H1 (cell line): ENCODE measurements around the gene CHSY3. TPM values are rescaled to one million over a fixed set of nuclear protein-coding genes. Genes with fewer than 3 reads are reported as not detected.

ENCODE experiments used
- BACH1 ChIP-seq: IDR thresholded peaks from 2 replicates; pipeline ENCODE4 v1.6.1; 2012; ENCODE audit warnings: low read length, improper control_type of control experiment
- CBX8 ChIP-seq: fragments of 300-800, 300-1000 bp; sonication (generic); IDR thresholded peaks from 2 replicates; pipeline ENCODE4 v1.7.1; 2016; ENCODE audit warnings: low read depth, low read length, borderline replicate concordance
- CTBP2 ChIP-seq: IDR thresholded peaks from 2 replicates; pipeline ENCODE4 v1.7.0; 2011; ENCODE audit warnings: borderline replicate concordance, mild to moderate bottlenecking, moderate library complexity, mixed read lengths, low read length; ENCODE audit not compliant: insufficient read depth, insufficient read length
- EP300 ChIP-seq, 2 experiments: IDR thresholded peaks; 1 replicate in 1 of 2; 2 replicates in 1 of 2; pipeline ENCODE4 v1.6.1; 2011 to 2012; ENCODE audit warnings: low read depth in 2 of 2, low read length in 2 of 2, mild to moderate bottlenecking in 2 of 2, borderline replicate concordance in 1 of 2, inconsistent platforms in 1 of 2, moderate library complexity in 1 of 2
- EZH2 ChIP-seq: fragments of 200-600 bp; sonication (generic); IDR thresholded peaks from 2 replicates; pipeline ENCODE4 v1.7.1; 2012; ENCODE audit warnings: low read depth, mild to moderate bottlenecking, moderate library complexity, low read length, inconsistent platforms; ENCODE audit not compliant: severe bottlenecking
- FOSL1 ChIP-seq: IDR thresholded peaks from 2 replicates; pipeline ENCODE4 v1.6.1; 2011; ENCODE audit warnings: mild to moderate bottlenecking, low read depth, low read length, moderate library complexity; ENCODE audit not compliant: insufficient read depth
- GTF2F1 ChIP-seq: IDR thresholded peaks from 2 replicates; pipeline ENCODE4 v1.6.1; 2012; ENCODE audit warnings: low read depth, low read length, improper control_type of control experiment, borderline replicate concordance
- JUN ChIP-seq: IDR thresholded peaks from 2 replicates; pipeline ENCODE4 v1.6.1; 2011; ENCODE audit warnings: low read depth, mild to moderate bottlenecking, improper control_type of control experiment, low read length
- MAFK ChIP-seq: IDR thresholded peaks from 2 replicates; pipeline ENCODE4 v1.6.1; 2012; ENCODE audit warnings: low read depth, mild to moderate bottlenecking, improper control_type of control experiment, low read length
- POLR2AphosphoS5 ChIP-seq: IDR thresholded peaks from 2 replicates; pipeline ENCODE4 v1.6.1; 2011; ENCODE audit warnings: low read depth, low read length
- POU5F1 ChIP-seq: IDR thresholded peaks from 2 replicates; pipeline ENCODE4 v1.6.1; 2011; ENCODE audit warnings: low read depth, mild to moderate bottlenecking, low read length, moderate library complexity
- RNF2 ChIP-seq: fragments of 200-900, 300-1000 bp; sonication (generic); IDR thresholded peaks from 2 replicates; pipeline ENCODE4 v1.7.1; 2016; ENCODE audit warnings: borderline replicate concordance, low read depth, mild to moderate bottlenecking, antibody characterized with exemption, low read length; ENCODE audit not compliant: poor library complexity, severe bottlenecking; ENCODE audit errors: missing control alignments
- SIX5 ChIP-seq: IDR thresholded peaks from 2 replicates; pipeline ENCODE4 v1.6.1; 2011; ENCODE audit warnings: mild to moderate bottlenecking, low read depth, low read length
- SP2 ChIP-seq: IDR thresholded peaks from 2 replicates; pipeline ENCODE4 v1.6.1; 2012; ENCODE audit warnings: mild to moderate bottlenecking, low read length, inconsistent platforms
- SRF ChIP-seq: IDR thresholded peaks from 2 replicates; pipeline ENCODE4 v1.6.1; 2011; ENCODE audit warnings: mild to moderate bottlenecking, low read depth, low read length, moderate library complexity
- SUZ12 ChIP-seq: fragments of 200-600 bp; sonication (generic); IDR thresholded peaks from 2 replicates; pipeline ENCODE4 v1.6.1; 2012; ENCODE audit warnings: mild to moderate bottlenecking, inconsistent platforms, low read length, moderate library complexity, mixed read lengths
- TAF1 ChIP-seq: IDR thresholded peaks from 2 replicates; pipeline ENCODE4 v1.6.1; 2011; ENCODE audit warnings: mild to moderate bottlenecking, low read depth, low read length
- ZNF274 ChIP-seq: IDR thresholded peaks from 2 replicates; pipeline ENCODE4 v1.7.0; 2012; ENCODE audit warnings: low read length, borderline replicate concordance; ENCODE audit errors: extremely low read depth
- polyA plus RNA-seq, 7 experiments: library from polyadenylated mRNA; depleted of rRNA in 3 of 7; stranded (reverse) in 5 of 7; unstranded in 2 of 7; fragments of >200 nt in 5 of 7; fragments of 200-250 nt in 2 of 7; gene quantifications; 1 replicate in 5 of 7; 2 replicates in 1 of 7; 4 replicates in 1 of 7; pipeline versions ENCODE4 v1.2.1 to v1.2.3, GENCODE V29; 2011 to 2013; ENCODE audit warnings: missing spikeins in 2 of 7, mixed read lengths in 2 of 7
- total RNA-seq: library from RNA; stranded (reverse); fragmentation: NEBNext Ultra II Directional; extraction: Animal tissue kit (Norgen Biotek cat#: 25700); gene quantifications from 2 replicates; pipeline ENCODE4 v1.2.1, GENCODE V29; 2021
- TF ChIP-seq, protein P1 (sequence below): IDR thresholded peaks from 2 replicates; pipeline ENCODE4 v1.6.1; 2011; ENCODE audit warnings: low read length, improper control_type of control experiment
- TF ChIP-seq, protein P2 (sequence below): IDR thresholded peaks from 2 replicates; pipeline ENCODE4 v1.6.1; 2012; ENCODE audit warnings: inconsistent platforms
- TF ChIP-seq, protein P3 (sequence below): IDR thresholded peaks from 2 replicates; pipeline ENCODE4 v1.6.1; 2012; ENCODE audit warnings: low read length, inconsistent platforms

The CHSY3 gene
- total and polyA plus RNA-seq, 2 of the 8 experiments (the other 6 are each of a cell fraction or from before 2014, with no cell fraction given), result 0.24 to 1.8 TPM

DNA sequence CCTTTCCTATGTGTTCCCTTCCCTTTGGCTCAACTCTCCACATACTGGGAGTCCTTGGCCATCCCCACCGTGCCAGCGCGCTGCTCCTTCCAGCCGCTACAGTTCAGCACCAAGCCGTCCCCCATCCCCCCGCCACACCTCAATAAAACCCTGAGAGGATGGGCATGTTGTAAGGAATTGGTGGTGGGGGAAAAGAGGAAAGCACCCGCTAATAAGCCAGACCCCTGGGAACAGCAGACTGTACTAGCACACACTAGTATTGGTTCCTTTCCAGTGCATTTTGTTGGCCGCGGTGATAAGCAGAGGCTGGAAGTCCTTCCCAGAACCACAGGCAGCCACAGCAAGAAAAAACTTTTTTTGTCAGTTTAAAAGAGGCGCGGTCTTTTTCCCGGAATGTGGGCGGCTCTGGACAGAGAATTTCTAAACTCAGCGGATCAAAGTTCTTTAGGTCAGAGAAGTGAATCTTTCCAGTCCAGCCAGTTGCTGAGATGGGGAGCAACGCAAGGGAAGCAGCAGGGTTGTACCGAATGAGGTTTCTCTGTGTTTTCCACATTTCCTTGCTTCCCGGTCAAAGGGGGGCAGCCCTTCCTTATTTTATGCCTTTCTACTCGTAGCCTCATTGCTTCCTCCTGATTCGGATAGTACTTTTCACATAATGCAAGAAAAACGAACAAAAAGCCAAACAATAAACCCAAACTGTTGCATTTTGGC, 2.1 kb downstream of the CHSY3 start (continued):
- TF ChIP-seq EZH2 (peak; percentile 34), BACH1 (no peak), SUZ12 (peak; percentile 48; the same call in 1 of the 2 replicates), SIX5 (no peak), CTBP2 (peak; percentile 69), POU5F1 (no peak), JUN (no peak), RNF2 (peak; percentile 40), SRF (no peak), EP300 (IDR thresholded peaks at IDR 0.05; ENCODE audit: borderline replicate concordance in 1 of 2, low read depth in 2 of 2, low read length in 2 of 2) (no peak), POLR2AphosphoS5 (no peak), ZNF274 (no peak), GTF2F1 (no peak), MAFK (no peak), CBX8 (no peak), TAF1 (no peak), FOSL1 (no peak), SP2 (no peak)
- TF ChIP-seq, protein P1, sequence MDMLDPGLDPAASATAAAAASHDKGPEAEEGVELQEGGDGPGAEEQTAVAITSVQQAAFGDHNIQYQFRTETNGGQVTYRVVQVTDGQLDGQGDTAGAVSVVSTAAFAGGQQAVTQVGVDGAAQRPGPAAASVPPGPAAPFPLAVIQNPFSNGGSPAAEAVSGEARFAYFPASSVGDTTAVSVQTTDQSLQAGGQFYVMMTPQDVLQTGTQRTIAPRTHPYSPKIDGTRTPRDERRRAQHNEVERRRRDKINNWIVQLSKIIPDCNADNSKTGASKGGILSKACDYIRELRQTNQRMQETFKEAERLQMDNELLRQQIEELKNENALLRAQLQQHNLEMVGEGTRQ, result no peak
- TF ChIP-seq, protein P2, sequence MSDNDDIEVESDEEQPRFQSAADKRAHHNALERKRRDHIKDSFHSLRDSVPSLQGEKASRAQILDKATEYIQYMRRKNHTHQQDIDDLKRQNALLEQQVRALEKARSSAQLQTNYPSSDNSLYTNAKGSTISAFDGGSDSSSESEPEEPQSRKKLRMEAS, result no peak
- TF ChIP-seq, protein P3, sequence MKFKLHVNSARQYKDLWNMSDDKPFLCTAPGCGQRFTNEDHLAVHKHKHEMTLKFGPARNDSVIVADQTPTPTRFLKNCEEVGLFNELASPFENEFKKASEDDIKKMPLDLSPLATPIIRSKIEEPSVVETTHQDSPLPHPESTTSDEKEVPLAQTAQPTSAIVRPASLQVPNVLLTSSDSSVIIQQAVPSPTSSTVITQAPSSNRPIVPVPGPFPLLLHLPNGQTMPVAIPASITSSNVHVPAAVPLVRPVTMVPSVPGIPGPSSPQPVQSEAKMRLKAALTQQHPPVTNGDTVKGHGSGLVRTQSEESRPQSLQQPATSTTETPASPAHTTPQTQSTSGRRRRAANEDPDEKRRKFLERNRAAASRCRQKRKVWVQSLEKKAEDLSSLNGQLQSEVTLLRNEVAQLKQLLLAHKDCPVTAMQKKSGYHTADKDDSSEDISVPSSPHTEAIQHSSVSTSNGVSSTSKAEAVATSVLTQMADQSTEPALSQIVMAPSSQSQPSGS, result no peak
